GM18873 (cell line): Measurements from ENCODE around the gene RNF181.
"Not testable (repeated sequence)": the region's sequence is repeated elsewhere in the genome, so short reads cannot be mapped to it uniquely, and the experiment has no call there.

Experiments used
- ATAC-seq: cut with Tn5 transposase; IDR thresholded peaks from one replicate; pipeline ENCODE4 v1.9.1; 2021; ENCODE audit warnings: mild to moderate bottlenecking, moderate library complexity, moderate number of reproducible peaks; ENCODE audit not compliant: unreplicated experiment, low FRiP score

RNF181 gene

GRCh38 chr2:85575739-85576138, 19.8 kb upstream of the RNF181 start:
- no peak for ATAC-seq

GRCh38 chr2:85577063-85577385, 18.5 kb upstream of the RNF181 start:
- no peak for ATAC-seq

- ATAC-seq, result peak; percentile 54
Measured at GRCh38 chr2:85577386-85578242, 17.9 kb upstream of the RNF181 start, which contains the start of gene VAMP8. TSS of gene VAMP8 (plus strand) at chr2:85577586. CDS start at chr2:85577647, 61 bp downstream.

- ATAC-seq, result peak; percentile 32
Measured at GRCh38 chr2:85578243-85579180, 17.0 kb upstream of the RNF181 start.

GRCh38 chr2:85579266-85579935, 16.1 kb upstream of the RNF181 start:
- ATAC-seq, result no peak

- ATAC-seq, result no peak
Measured at GRCh38 chr2:85580206-85580605, 15.3 kb upstream of the RNF181 start.

GRCh38 chr2:85582492-85582891, 13.1 kb upstream of the RNF181 start:
- no peak for ATAC-seq

- no peak for ATAC-seq
Measured at GRCh38 chr2:85583667-85584353, 11.7 kb upstream of the RNF181 start.

- ATAC-seq, result no peak
Measured at GRCh38 chr2:85584354-85584856, 11.1 kb upstream of the RNF181 start, which contains the start of gene VAMP5. TSS of gene VAMP5 (plus strand) at chr2:85584431. CDS start at chr2:85584491, 60 bp downstream.

GRCh38 chr2:85584857-85585780, 10.4 kb upstream of the RNF181 start:
- ATAC-seq, result peak; percentile 47

- ATAC-seq, result no peak
Measured at GRCh38 chr2:85585781-85586105, 9.8 kb upstream of the RNF181 start.

- ATAC-seq, result no peak
Measured at GRCh38 chr2:85588236-85588635, 7.3 kb upstream of the RNF181 start.

- no peak for ATAC-seq
Measured at GRCh38 chr2:85588645-85589044, 6.9 kb upstream of the RNF181 start.

GRCh38 chr2:85589181-85589580, 6.4 kb upstream of the RNF181 start:
- no peak for ATAC-seq

- ATAC-seq, result no peak
Measured at GRCh38 chr2:85589982-85590791, 5.4 kb upstream of the RNF181 start.

GRCh38 chr2:85590950-85591349, 4.6 kb upstream of the RNF181 start:
- no peak for ATAC-seq

GRCh38 chr2:85591563-85591962, 4.0 kb upstream of the RNF181 start:
- no peak for ATAC-seq

GRCh38 chr2:85592299-85592698, 3.2 kb upstream of the RNF181 start:
- not testable (repeated sequence) for ATAC-seq
